Measurements from ENCODE around the gene ANO6.
"Not testable (repeated sequence)": the region's sequence is repeated elsewhere in the genome, so short reads cannot be mapped to it uniquely, and the experiment has no call there.

Gene ANO6

DNA sequence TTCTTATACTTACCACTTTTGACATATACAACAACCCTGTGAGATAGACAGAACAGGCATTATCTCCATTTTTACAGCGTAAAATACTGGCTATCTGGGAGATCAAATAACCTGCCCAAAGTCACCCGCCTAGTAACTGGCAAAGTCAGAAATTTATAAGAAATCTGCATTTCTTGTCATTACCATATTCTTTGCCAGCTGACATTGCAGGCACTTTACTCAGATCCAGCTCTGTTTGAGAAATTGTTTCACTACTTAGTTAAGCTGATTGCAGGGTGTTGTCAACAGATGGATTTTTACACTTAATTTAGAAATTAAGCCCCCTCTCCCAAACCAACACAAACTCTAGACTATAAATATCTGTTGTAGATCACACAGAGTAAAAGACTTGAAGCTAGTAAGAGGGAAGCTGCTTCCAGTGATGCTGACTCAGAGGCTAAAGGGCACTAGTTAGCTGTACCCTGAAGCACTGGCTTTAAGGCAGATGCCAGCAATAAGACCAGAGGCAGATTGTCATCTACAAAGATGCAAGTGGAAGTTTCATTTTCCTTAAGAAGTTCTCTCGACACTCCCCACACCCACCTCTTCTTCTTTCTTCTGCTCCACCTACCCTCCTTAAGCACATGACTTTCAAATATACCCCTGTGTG lies 153.1 kb downstream of the ANO6 start:
- H3K27ac ChIP-seq, result no peak overlapping the region
- TF ChIP-seq ZFX (IDR thresholded peaks at IDR 0.05), result no peak
- no peak for TF ChIP-seq CTCF (conservative IDR thresholded peaks at IDR 0.05)

DNA sequence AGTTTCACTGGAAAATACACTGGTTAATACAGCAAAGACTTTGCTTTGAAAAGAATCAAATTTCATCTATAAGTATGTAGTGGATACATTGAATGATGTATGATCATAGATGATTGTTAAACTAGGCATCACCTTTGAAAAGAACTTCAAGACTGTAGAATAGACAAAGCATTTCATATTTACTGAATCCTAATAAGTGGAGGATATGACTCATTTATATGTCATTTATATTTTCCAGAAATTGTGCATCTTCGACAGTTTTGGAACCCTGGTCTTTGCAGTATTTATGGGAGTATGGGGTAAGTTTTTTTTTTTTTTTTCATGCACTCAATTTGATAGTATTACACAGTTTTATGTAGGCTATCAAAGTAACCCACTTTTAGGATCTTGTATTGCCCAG lies 161.9 kb downstream of the ANO6 start:
- H3K27ac ChIP-seq, result no peak overlapping the region
- TF ChIP-seq CTCF (conservative IDR thresholded peaks at IDR 0.05) (no peak), ZFX (IDR thresholded peaks at IDR 0.05) (no peak)

GRCh38 chr12:45379261-45379660 lies 163.4 kb downstream of the ANO6 start:
- H3K27ac ChIP-seq, result no peak overlapping the region
- TF ChIP-seq ZFX (IDR thresholded peaks at IDR 0.05) (no peak), CTCF (conservative IDR thresholded peaks at IDR 0.05) (no peak)

DNA sequence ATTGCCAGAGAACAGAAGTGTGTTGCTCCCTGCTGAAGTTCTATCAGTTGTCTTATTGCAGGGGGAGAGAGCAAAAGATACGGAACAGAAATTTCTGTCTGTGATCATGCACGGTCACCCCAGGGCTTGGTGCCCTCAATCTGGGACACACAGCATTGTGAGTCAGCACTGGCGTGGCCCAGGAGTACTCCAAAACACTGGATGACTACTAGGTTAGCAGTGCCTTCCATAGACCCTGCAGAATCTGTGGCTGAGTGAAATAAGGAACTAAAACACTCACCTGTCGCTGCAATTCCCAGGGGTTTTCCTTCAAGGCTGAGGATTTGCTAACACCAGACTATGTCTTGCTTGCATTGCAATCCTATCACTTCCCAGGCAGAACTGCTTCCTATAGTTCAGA lies 165.5 kb downstream of the ANO6 start:
- no peak overlapping the region for H3K27ac ChIP-seq
- TF ChIP-seq ZFX (IDR thresholded peaks at IDR 0.05), result no peak
- no peak for TF ChIP-seq CTCF (conservative IDR thresholded peaks at IDR 0.05)

GRCh38 chr12:45388545-45388944 lies 172.7 kb downstream of the ANO6 start:
- TF ChIP-seq ZFX (IDR thresholded peaks at IDR 0.05) (no peak), CTCF (conservative IDR thresholded peaks at IDR 0.05) (peak; percentile 71)

GRCh38 chr12:45389426-45389825 lies 173.5 kb downstream of the ANO6 start:
- no peak overlapping the region for H3K27ac ChIP-seq
- TF ChIP-seq ZFX (IDR thresholded peaks at IDR 0.05) (no peak), CTCF (conservative IDR thresholded peaks at IDR 0.05) (no peak)

More at GRCh38 chr12:45388545-45388944, 172.7 kb downstream of the ANO6 start:
- no peak overlapping the region for H3K27ac ChIP-seq

GRCh38 chr12:45397499-45397898 lies 181.6 kb downstream of the ANO6 start:
- not testable (repeated sequence) for H3K27ac ChIP-seq

- no peak overlapping the region for H3K27ac ChIP-seq
- TF ChIP-seq CTCF (conservative IDR thresholded peaks at IDR 0.05), result no peak
- no peak for TF ChIP-seq ZFX (IDR thresholded peaks at IDR 0.05)
Measured at GRCh38 chr12:45398552-45398951, 182.7 kb downstream of the ANO6 start.
